Neural cell (in vitro differentiated cells): ENCODE measurements around the gene FBXO45. TPM values are rescaled to one million over a fixed set of nuclear protein-coding genes. Genes with fewer than 3 reads are reported as not detected.

ENCODE experiments used
- H2AFZ ChIP-seq: fragments of 200-600, 300-800 bp; sonication (generic), shearing (Covaris generic); 2 replicates; pipeline ENCODE4 v1.6.0; 2014; ENCODE audit warnings: low read depth, mild to moderate bottlenecking, antibody characterized with exemption, low read length, moderate library complexity
- H3F3A ChIP-seq: fragments of 200-600 bp; shearing (Covaris generic); 2 replicates; pipeline ENCODE4 v1.6.1; 2016; ENCODE audit warnings: mild to moderate bottlenecking, moderate library complexity, mixed read lengths, antibody characterized with exemption, low read length; ENCODE audit not compliant: insufficient read depth, poor library complexity, severe bottlenecking
- H3K27ac ChIP-seq: fragments of 200-600, 300-800 bp; sonication (generic), shearing (Covaris generic); 2 replicates; pipeline ENCODE4 v1.5.1; 2014; ENCODE audit warnings: mild to moderate bottlenecking, low read length, moderate library complexity
- H3K27me3 ChIP-seq: fragments of 300-800, 200-600 bp; sonication (generic), shearing (Covaris generic); 2 replicates; pipeline ENCODE4 v1.6.0; 2014; ENCODE audit warnings: mild to moderate bottlenecking, low read depth, low read length, moderate library complexity; ENCODE audit not compliant: insufficient read depth
- H3K36me3 ChIP-seq: fragments of 300-800, 200-600 bp; sonication (generic), shearing (Covaris generic); 2 replicates; pipeline ENCODE4 v1.5.1; 2014; ENCODE audit warnings: mild to moderate bottlenecking, antibody characterized with exemption, low read length, moderate library complexity; ENCODE audit not compliant: insufficient read depth
- H3K4me2 ChIP-seq: fragments of 300-800, 200-600 bp; sonication (generic), shearing (Covaris generic); 2 replicates; pipeline ENCODE4 v1.6.0; 2014; ENCODE audit warnings: mild to moderate bottlenecking, low read length
- H3K4me3 ChIP-seq: fragments of 300-800, 200-600 bp; sonication (generic), shearing (Covaris generic); 2 replicates; pipeline ENCODE4 v1.5.1; 2014; ENCODE audit warnings: mild to moderate bottlenecking, low read length, moderate library complexity
- H3K79me2 ChIP-seq: fragments of 200-600 bp; shearing (Covaris generic); replicated peaks from 2 replicates; pipeline ENCODE4 v1.6.0; 2014; ENCODE audit warnings: mild to moderate bottlenecking, low read length, moderate library complexity; ENCODE audit not compliant: insufficient read depth
- H3K9ac ChIP-seq: fragments of 300-800, 200-600 bp; sonication (generic), shearing (Covaris generic); 2 replicates; pipeline ENCODE4 v1.6.1; 2016; ENCODE audit warnings: mild to moderate bottlenecking, low read length, mixed read lengths
- H3K9me2 ChIP-seq: fragments of 200-600 bp; shearing (Covaris generic); 2 replicates; pipeline ENCODE4 v1.6.1; 2016; ENCODE audit warnings: mild to moderate bottlenecking, low read length, mixed read lengths; ENCODE audit not compliant: insufficient read depth
- H3K9me3 ChIP-seq: fragments of 200-600, 300-800 bp; sonication (generic), shearing (Covaris generic); 2 replicates; pipeline ENCODE4 v1.6.1; 2016; ENCODE audit warnings: mild to moderate bottlenecking, mixed run types, low read length, moderate library complexity, mixed read lengths
- H4K20me1 ChIP-seq: fragments of 200-600 bp; shearing (Covaris generic); 2 replicates; pipeline ENCODE4 v1.6.1; 2016; ENCODE audit warnings: mild to moderate bottlenecking, mixed run types; ENCODE audit not compliant: insufficient read depth
- EP300 ChIP-seq: fragments of 450-650 bp; conservative IDR thresholded peaks from 2 replicates; pipeline ENCODE4 v1.6.1; 2014; ENCODE audit warnings: antibody characterized with exemption, mild to moderate bottlenecking, moderate library complexity; ENCODE audit not compliant: poor library complexity, severe bottlenecking
- EZH2 ChIP-seq: fragments of 200-600, 300-800 bp; shearing (Covaris generic), sonication (generic); IDR thresholded peaks from 2 replicates; pipeline ENCODE4 v1.6.1; 2014; ENCODE audit warnings: antibody characterized with exemption, low read length, borderline replicate concordance, mild to moderate bottlenecking; ENCODE audit not compliant: insufficient read depth, poor library complexity, severe bottlenecking
- MXI1 ChIP-seq: fragments of 450-650 bp; conservative IDR thresholded peaks from 2 replicates; pipeline ENCODE4 v1.6.1; 2014; ENCODE audit warnings: antibody characterized with exemption, mild to moderate bottlenecking; ENCODE audit not compliant: poor library complexity, severe bottlenecking
- POLR2AphosphoS5 ChIP-seq: IDR thresholded peaks from 2 replicates; pipeline ENCODE4 v1.6.1; 2012
- RAD21 ChIP-seq: fragments of 450-650 bp; conservative IDR thresholded peaks from 2 replicates; pipeline ENCODE4 v1.6.1; 2014; ENCODE audit warnings: antibody characterized with exemption, mild to moderate bottlenecking, moderate library complexity
- SMC3 ChIP-seq: fragments of 450-650 bp; conservative IDR thresholded peaks from 2 replicates; pipeline ENCODE4 v1.6.1; 2014; ENCODE audit warnings: antibody characterized with exemption, mild to moderate bottlenecking, moderate library complexity; ENCODE audit not compliant: poor library complexity
- TAF1 ChIP-seq: IDR thresholded peaks from 2 replicates; pipeline ENCODE4 v1.6.1; 2012; ENCODE audit warnings: low read depth
- polyA plus RNA-seq: library from polyadenylated mRNA; depleted of rRNA; stranded (reverse); fragments of >200 nt; gene quantifications from 2 replicates; pipeline ENCODE4 v1.2.3, GENCODE V29; 2014
- TF ChIP-seq, protein P1 (sequence below): IDR thresholded peaks from 2 replicates; pipeline ENCODE4 v1.6.1; 2012; ENCODE audit warnings: borderline replicate concordance
- TF ChIP-seq, protein P2 (sequence below): fragments of 450-650 bp; IDR thresholded peaks from 2 replicates; pipeline ENCODE4 v1.5.1; 2014; ENCODE audit warnings: antibody characterized with exemption, mild to moderate bottlenecking, moderate library complexity; ENCODE audit not compliant: poor library complexity, severe bottlenecking

The FBXO45 gene
- polyA plus RNA-seq, 1 donor from 2014 or later = 35.3 TPM

DNA sequence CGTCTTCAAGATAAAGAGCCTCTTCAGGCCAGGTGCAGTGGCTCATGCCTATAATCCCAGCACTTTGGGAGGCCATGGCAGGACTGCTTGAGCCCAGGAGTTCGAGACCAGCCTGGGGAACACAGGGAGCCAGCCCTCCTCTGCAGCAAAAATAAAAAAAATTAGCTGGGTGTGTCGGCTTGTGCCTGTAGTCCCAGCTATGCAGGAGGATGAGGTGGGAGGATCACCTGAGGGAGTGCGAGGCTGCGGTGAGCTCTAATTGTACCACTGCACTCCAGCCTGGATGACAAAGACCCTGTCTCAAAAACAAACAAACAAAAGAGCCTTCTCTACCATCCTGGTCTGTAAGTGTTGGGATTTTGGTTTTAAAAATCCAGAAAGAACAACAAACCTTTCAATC, 11.2 kb upstream of the FBXO45 start:
- no peaks in the 10 kb centered on the region for H3K9me2 ChIP-seq
- no peaks in the 10 kb centered on the region for H4K20me1 ChIP-seq
- no peaks in the 10 kb centered on the region for H3K36me3 ChIP-seq
- H3K27me3 ChIP-seq = no peaks in the 10 kb centered on the region
- no peak overlapping the region for H3K4me3 ChIP-seq
- no peak overlapping the region for H3K9ac ChIP-seq
- H2AFZ ChIP-seq = no peak overlapping the region
- H3K27ac ChIP-seq = no peak overlapping the region
- H3K79me2 ChIP-seq = no peaks in the 10 kb centered on the region
- H3F3A ChIP-seq = no peaks in the 10 kb centered on the region
- no peak overlapping the region for H3K4me2 ChIP-seq
- TF ChIP-seq TAF1 = no peak
- no peak for TF ChIP-seq SMC3
- no peak for TF ChIP-seq POLR2AphosphoS5
- no peak for TF ChIP-seq RAD21
- TF ChIP-seq EP300 = no peak
- TF ChIP-seq, protein P1, sequence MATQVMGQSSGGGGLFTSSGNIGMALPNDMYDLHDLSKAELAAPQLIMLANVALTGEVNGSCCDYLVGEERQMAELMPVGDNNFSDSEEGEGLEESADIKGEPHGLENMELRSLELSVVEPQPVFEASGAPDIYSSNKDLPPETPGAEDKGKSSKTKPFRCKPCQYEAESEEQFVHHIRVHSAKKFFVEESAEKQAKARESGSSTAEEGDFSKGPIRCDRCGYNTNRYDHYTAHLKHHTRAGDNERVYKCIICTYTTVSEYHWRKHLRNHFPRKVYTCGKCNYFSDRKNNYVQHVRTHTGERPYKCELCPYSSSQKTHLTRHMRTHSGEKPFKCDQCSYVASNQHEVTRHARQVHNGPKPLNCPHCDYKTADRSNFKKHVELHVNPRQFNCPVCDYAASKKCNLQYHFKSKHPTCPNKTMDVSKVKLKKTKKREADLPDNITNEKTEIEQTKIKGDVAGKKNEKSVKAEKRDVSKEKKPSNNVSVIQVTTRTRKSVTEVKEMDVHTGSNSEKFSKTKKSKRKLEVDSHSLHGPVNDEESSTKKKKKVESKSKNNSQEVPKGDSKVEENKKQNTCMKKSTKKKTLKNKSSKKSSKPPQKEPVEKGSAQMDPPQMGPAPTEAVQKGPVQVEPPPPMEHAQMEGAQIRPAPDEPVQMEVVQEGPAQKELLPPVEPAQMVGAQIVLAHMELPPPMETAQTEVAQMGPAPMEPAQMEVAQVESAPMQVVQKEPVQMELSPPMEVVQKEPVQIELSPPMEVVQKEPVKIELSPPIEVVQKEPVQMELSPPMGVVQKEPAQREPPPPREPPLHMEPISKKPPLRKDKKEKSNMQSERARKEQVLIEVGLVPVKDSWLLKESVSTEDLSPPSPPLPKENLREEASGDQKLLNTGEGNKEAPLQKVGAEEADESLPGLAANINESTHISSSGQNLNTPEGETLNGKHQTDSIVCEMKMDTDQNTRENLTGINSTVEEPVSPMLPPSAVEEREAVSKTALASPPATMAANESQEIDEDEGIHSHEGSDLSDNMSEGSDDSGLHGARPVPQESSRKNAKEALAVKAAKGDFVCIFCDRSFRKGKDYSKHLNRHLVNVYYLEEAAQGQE = no peak
- no peak for TF ChIP-seq EZH2
- TF ChIP-seq, protein P2, sequence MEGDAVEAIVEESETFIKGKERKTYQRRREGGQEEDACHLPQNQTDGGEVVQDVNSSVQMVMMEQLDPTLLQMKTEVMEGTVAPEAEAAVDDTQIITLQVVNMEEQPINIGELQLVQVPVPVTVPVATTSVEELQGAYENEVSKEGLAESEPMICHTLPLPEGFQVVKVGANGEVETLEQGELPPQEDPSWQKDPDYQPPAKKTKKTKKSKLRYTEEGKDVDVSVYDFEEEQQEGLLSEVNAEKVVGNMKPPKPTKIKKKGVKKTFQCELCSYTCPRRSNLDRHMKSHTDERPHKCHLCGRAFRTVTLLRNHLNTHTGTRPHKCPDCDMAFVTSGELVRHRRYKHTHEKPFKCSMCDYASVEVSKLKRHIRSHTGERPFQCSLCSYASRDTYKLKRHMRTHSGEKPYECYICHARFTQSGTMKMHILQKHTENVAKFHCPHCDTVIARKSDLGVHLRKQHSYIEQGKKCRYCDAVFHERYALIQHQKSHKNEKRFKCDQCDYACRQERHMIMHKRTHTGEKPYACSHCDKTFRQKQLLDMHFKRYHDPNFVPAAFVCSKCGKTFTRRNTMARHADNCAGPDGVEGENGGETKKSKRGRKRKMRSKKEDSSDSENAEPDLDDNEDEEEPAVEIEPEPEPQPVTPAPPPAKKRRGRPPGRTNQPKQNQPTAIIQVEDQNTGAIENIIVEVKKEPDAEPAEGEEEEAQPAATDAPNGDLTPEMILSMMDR = no peak
- no peaks in the 10 kb centered on the region for H3K9me3 ChIP-seq

DNA sequence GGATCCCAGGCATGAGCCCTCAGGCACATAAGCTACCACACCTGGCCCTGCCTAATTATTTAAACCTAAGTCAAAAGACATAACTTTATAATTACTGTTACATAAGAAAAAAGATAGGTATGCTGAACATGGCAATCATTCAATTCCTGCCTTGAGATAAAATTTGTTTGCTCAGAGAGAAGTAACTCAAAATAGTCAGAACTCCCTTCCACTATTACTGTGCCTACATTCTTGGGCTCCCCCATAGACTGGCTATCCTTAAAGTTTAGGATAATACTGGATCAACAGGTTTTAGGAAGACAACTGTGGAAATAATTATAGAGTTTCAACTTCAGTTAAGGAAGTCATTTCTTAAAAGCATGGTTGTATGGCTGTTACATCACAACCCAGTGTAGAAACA, 10.0 kb upstream of the FBXO45 start:
- TF ChIP-seq, protein P1 = no peak
- TF ChIP-seq RAD21 (no peak), EZH2 (no peak), EP300 (no peak), TAF1 (no peak), MXI1 (no peak), SMC3 (no peak), POLR2AphosphoS5 (no peak)
- TF ChIP-seq, protein P2 = no peak
- H2AFZ ChIP-seq = no peak overlapping the region
- H3K9me3 ChIP-seq = no peaks in the 10 kb centered on the region
- H3K9ac ChIP-seq = no peak overlapping the region
- H3K4me2 ChIP-seq = no peak overlapping the region
- no peaks in the 10 kb centered on the region for H3K36me3 ChIP-seq
- no peak overlapping the region for H3K27ac ChIP-seq
- no peaks in the 10 kb centered on the region for H4K20me1 ChIP-seq
- no peaks in the 10 kb centered on the region for H3K27me3 ChIP-seq
- no peaks in the 10 kb centered on the region for H3F3A ChIP-seq
- H3K79me2 ChIP-seq = no peaks in the 10 kb centered on the region
- no peaks in the 10 kb centered on the region for H3K9me2 ChIP-seq
- no peak overlapping the region for H3K4me3 ChIP-seq
